ENCODE results near the gene DDX47. TPM values are rescaled to one million over a fixed set of nuclear protein-coding genes. Genes with fewer than 3 reads are reported as not detected.
A peak's percentile ranks its signal among the peaks of the same experiment; 100 is the strongest.

The DDX47 gene
- total and polyA plus RNA-seq, 2 of the 13 experiments (the other 11 are each of a cell fraction or from before 2014, with no cell fraction given), result 48.5 to 78.7 TPM

GRCh38 chr12:12807970-12808702 is 5.0 kb upstream of the DDX47 start:
- H3K36me3 ChIP-seq (replicated peaks in 1 of 2; ENCODE audit: control insufficient read depth in 1 of 2, insufficient read depth in 2 of 2, low read length in 2 of 2), result no peaks in the 10 kb centered on the region
- peaks cover under 1% of the 10 kb centered on the region for H3K79me2 ChIP-seq (ENCODE audit: insufficient read depth, low read length)
- peak; percentile 45; the same call in 1 of the 2 replicates for TF ChIP-seq CREB1 (IDR thresholded peaks at IDR 0.05)
- TF ChIP-seq CREB1 (CRISPR knock-in tag; IDR thresholded peaks at IDR 0.05), result no peak
- no peak for TF ChIP-seq HES4 (CRISPR knock-in tag; IDR thresholded peaks at IDR 0.05; ENCODE audit: borderline replicate concordance)
- no peak overlapping the region for H3K9ac ChIP-seq (ENCODE audit: insufficient read depth, low read depth, low read length)
- BruUV-seq (replicated peaks), result no TSS peak
- intact Hi-C loops (cut with micrococcal nuclease; ENCODE audit: unreplicated experiment), result loop anchor here (10.0 kb wide), 1 partner anchor 407 kb away; no protein-coding TSS in a partner anchor
- H3K9me3 ChIP-seq (ENCODE audit: low read length), result no peaks in the 10 kb centered on the region
- CTCF ChIA-PET (ENCODE audit: low intra/inter-chr PET ratio, low total read pairs), result no interaction called here
- POLR2A ChIA-PET, result no interaction called here
- H3K4me1 ChIP-seq (ENCODE audit: insufficient read depth, low read length), result peaks cover 59% of the 10 kb centered on the region
- H2AFZ ChIP-seq (ENCODE audit: low read length), result no peak overlapping the region
- FAIRE-seq (no peak), DNase-seq (ENCODE audit: low spot score) (no peak), ATAC-seq (no peak)
- in situ Hi-C loops (cut with HindIII; ENCODE audit: extremely low pct_ligation_motif_present, low pct_unique_long_range_greater_than_20kb), result no loop called here
- H4K20me1 ChIP-seq (ENCODE audit: insufficient read depth, low read length), result no peaks in the 10 kb centered on the region
- H3K27ac ChIP-seq (ENCODE audit: extremely low read length, insufficient read depth, low read length), result no peak overlapping the region
- 19% methylated on average over 11 of the region's 11 CpGs for WGBS (ENCODE audit: low lambda C conversion rate)
- peak overlapping the region; percentile 65 for H3K4me2 ChIP-seq (ENCODE audit: low read depth, low read length)
- H3K27me3 ChIP-seq (ENCODE audit: control insufficient read depth in 1 of 2, insufficient read depth in 2 of 2, low read length in 2 of 2), result no peaks in the 10 kb centered on the region; a peak in 2 of 5 replicates
- 0 out of 6 replicates have a peak overlapping the region, but pooled peaks of 1 of the 3 experiments have one; percentile 12 for H3K4me3 ChIP-seq (replicated peaks in 1 of 3; ENCODE audit: insufficient read depth in 1 of 3, low read depth in 2 of 3, low read length in 3 of 3)

- Histone ChIP-seq H4K20me1 (ENCODE audit: insufficient read depth, low read length) (no peaks in the 10 kb centered on the region), H2AFZ (ENCODE audit: low read length) (no peak overlapping the region), H3K4me1 (ENCODE audit: insufficient read depth, low read length) (peaks cover 56% of the 10 kb centered on the region), H3K27ac (ENCODE audit: extremely low read length, insufficient read depth, low read length) (no peak overlapping the region), H3K4me2 (ENCODE audit: low read depth, low read length) (peak overlapping the region; percentile 23; the same call in 1 of the 2 replicates), H3K36me3 (replicated peaks in 1 of 2; ENCODE audit: control insufficient read depth in 1 of 2, insufficient read depth in 2 of 2, low read length in 2 of 2) (peaks cover 0 to under 1% of the 10 kb centered on the region in 2 experiments; a peak in 1 of 5 replicates), H3K79me2 (ENCODE audit: insufficient read depth, low read length) (peaks cover 24% of the 10 kb centered on the region), H3K9ac (ENCODE audit: insufficient read depth, low read depth, low read length) (no peak overlapping the region), H3K9me3 (ENCODE audit: low read length) (no peaks in the 10 kb centered on the region), H3K27me3 (ENCODE audit: control insufficient read depth in 1 of 2, insufficient read depth in 2 of 2, low read length in 2 of 2) (peaks cover 0 to 6% of the 10 kb centered on the region in 2 experiments; a peak in 2 of 5 replicates), H3K4me3 (replicated peaks in 1 of 3; ENCODE audit: insufficient read depth in 1 of 3, low read depth in 2 of 3, low read length in 3 of 3) (no peak overlapping the region)
- no peak for FAIRE-seq
- 25% methylated on average over 10 of the region's 10 CpGs for WGBS (ENCODE audit: low lambda C conversion rate)
- no peak for ATAC-seq
- no TSS peak for BruUV-seq (replicated peaks)
- intact Hi-C loops (cut with micrococcal nuclease; ENCODE audit: unreplicated experiment) (no loop called here), in situ Hi-C loops (cut with HindIII; ENCODE audit: extremely low pct_ligation_motif_present, low pct_unique_long_range_greater_than_20kb) (no loop called here)
- ChIA-PET CTCF (ENCODE audit: low intra/inter-chr PET ratio, low total read pairs) (no interaction called here), POLR2A (interaction anchor here (1.1 kb wide), 1 partner anchor 11 kb away, joined by 3 read pairs; no protein-coding TSS in a partner anchor)
- DNase-seq (ENCODE audit: low spot score), result no peak
- TF ChIP-seq NFATC3 (CRISPR knock-in tag; IDR thresholded peaks at IDR 0.05), result no peak
- TF ChIP-seq ZNF329 (CRISPR knock-in tag; IDR thresholded peaks at IDR 0.05; ENCODE audit: low read depth), result no peak
- TF ChIP-seq ZNF788 (CRISPR knock-in tag; IDR thresholded peaks at IDR 0.05; ENCODE audit: borderline replicate concordance), result no peak
- TF ChIP-seq HNRNPH1 (optimal IDR thresholded peaks at IDR 0.05; ENCODE audit: low read depth, low read length), result no peak
- no peak for TF ChIP-seq ATAD3A (CRISPR knock-in tag; IDR thresholded peaks at IDR 0.05)
- no peak for TF ChIP-seq ZBTB42 (CRISPR knock-in tag; IDR thresholded peaks at IDR 0.05)
- no peak for TF ChIP-seq TGIF2 (CRISPR knock-in tag; IDR thresholded peaks at IDR 0.05)
- no peak for TF ChIP-seq ZBTB7A (CRISPR knock-in tag; IDR thresholded peaks at IDR 0.05)
- no peak for TF ChIP-seq KLF12 (CRISPR knock-in tag; IDR thresholded peaks at IDR 0.05; ENCODE audit: borderline replicate concordance)
- TF ChIP-seq BCL3 (CRISPR knock-in tag; IDR thresholded peaks at IDR 0.05), result no peak
- TF ChIP-seq ZNF83 (CRISPR knock-in tag; IDR thresholded peaks at IDR 0.05; ENCODE audit: borderline replicate concordance), result no peak
- no peak for TF ChIP-seq ZSCAN12 (CRISPR knock-in tag; IDR thresholded peaks at IDR 0.05)
- no peak for TF ChIP-seq ZNF589 (CRISPR knock-in tag; conservative IDR thresholded peaks at IDR 0.05)
Observed at GRCh38 chr12:12810553-12811021, 2.6 kb upstream of the DDX47 start.

All from HepG2 (cell line).